H1 (cell line): ENCODE measurements around the gene LRRC23.

Experiments
- CEBPB ChIP-seq: IDR thresholded peaks from 2 replicates; pipeline ENCODE4 v1.6.1; 2012; ENCODE audit warnings: low read depth, low read length
- NRF1 ChIP-seq: IDR thresholded peaks from 2 replicates; pipeline ENCODE4 v1.6.1; 2011; ENCODE audit warnings: mild to moderate bottlenecking, low read depth, low read length, improper control_type of control experiment
- POLR2AphosphoS5 ChIP-seq: IDR thresholded peaks from 2 replicates; pipeline ENCODE4 v1.6.1; 2011; ENCODE audit warnings: low read depth, low read length
- RAD21 ChIP-seq, 2 experiments: IDR thresholded peaks in 1 of 2; conservative IDR thresholded peaks in 1 of 2; 2 replicates each; pipeline ENCODE4 v1.6.1; 2011; ENCODE audit warnings: low read depth in 2 of 2, low read length in 2 of 2, improper control_type of control experiment in 1 of 2, inconsistent platforms in 1 of 2, mild to moderate bottlenecking in 1 of 2, moderate library complexity in 1 of 2
- RNF2 ChIP-seq: fragments of 200-900, 300-1000 bp; sonication (generic); IDR thresholded peaks from 2 replicates; pipeline ENCODE4 v1.7.1; 2016; ENCODE audit warnings: borderline replicate concordance, low read depth, mild to moderate bottlenecking, antibody characterized with exemption, low read length; ENCODE audit not compliant: poor library complexity, severe bottlenecking; ENCODE audit errors: missing control alignments
- SUZ12 ChIP-seq: fragments of 200-600 bp; sonication (generic); IDR thresholded peaks from 2 replicates; pipeline ENCODE4 v1.6.1; 2012; ENCODE audit warnings: mild to moderate bottlenecking, inconsistent platforms, low read length, moderate library complexity, mixed read lengths
- TAF1 ChIP-seq: IDR thresholded peaks from 2 replicates; pipeline ENCODE4 v1.6.1; 2011; ENCODE audit warnings: mild to moderate bottlenecking, low read depth, low read length
- ZNF274 ChIP-seq: IDR thresholded peaks from 2 replicates; pipeline ENCODE4 v1.7.0; 2012; ENCODE audit warnings: low read length, borderline replicate concordance; ENCODE audit errors: extremely low read depth
- TF ChIP-seq, protein P1 (sequence below), 3 experiments: IDR thresholded peaks; 1 replicate in 2 of 3; 2 replicates in 1 of 3; pipeline versions ENCODE4 v1.5.1 to v1.6.1; 2011; ENCODE audit warnings: low read length in 3 of 3, mild to moderate bottlenecking in 3 of 3, inconsistent platforms in 2 of 3, low read depth in 1 of 3, moderate library complexity in 1 of 3; ENCODE audit not compliant: insufficient read depth in 1 of 3; ENCODE audit errors: control extremely low read depth in 1 of 3

DNA sequence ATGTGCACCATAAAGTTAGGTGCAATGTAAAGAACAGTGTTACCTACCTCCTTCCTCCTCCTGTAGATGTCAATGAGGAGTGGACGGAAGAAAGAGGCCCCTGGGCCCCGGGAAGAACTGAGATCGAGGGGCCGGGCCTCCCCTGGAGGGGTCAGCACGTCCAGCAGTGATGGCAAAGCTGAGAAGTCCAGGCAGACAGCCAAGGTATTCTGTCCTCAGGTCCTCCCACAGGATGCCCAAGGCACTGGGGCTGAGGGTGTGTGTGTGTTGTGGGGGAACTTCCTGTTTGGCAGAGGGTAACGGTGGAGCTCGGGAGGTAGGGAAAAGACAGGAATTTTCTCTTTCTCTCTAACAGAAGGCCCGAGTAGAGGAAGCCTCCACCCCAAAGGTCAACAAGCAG, 29.5 kb downstream of the LRRC23 start:
- TF ChIP-seq NRF1 (no peak), CEBPB (no peak), ZNF274 (no peak), TAF1 (no peak), RAD21 (IDR thresholded peaks at IDR 0.05 in 1 of 2, conservative IDR thresholded peaks at IDR 0.05 in 1 of 2; ENCODE audit: low read depth in 2 of 2, low read length in 2 of 2) (no peak), POLR2AphosphoS5 (no peak), RNF2 (no peak), SUZ12 (no peak)
- TF ChIP-seq, protein P1, sequence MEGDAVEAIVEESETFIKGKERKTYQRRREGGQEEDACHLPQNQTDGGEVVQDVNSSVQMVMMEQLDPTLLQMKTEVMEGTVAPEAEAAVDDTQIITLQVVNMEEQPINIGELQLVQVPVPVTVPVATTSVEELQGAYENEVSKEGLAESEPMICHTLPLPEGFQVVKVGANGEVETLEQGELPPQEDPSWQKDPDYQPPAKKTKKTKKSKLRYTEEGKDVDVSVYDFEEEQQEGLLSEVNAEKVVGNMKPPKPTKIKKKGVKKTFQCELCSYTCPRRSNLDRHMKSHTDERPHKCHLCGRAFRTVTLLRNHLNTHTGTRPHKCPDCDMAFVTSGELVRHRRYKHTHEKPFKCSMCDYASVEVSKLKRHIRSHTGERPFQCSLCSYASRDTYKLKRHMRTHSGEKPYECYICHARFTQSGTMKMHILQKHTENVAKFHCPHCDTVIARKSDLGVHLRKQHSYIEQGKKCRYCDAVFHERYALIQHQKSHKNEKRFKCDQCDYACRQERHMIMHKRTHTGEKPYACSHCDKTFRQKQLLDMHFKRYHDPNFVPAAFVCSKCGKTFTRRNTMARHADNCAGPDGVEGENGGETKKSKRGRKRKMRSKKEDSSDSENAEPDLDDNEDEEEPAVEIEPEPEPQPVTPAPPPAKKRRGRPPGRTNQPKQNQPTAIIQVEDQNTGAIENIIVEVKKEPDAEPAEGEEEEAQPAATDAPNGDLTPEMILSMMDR (IDR thresholded peaks at IDR 0.05; ENCODE audit: control extremely low read depth in 1 of 3, insufficient read depth in 1 of 3, low read depth in 1 of 3, low read length in 3 of 3): no peak
